DOHH2 (cell line): Measurements from ENCODE around the gene L3MBTL2.

Source experiments
- H3F3A ChIP-seq: fragments of 200-600 bp; sonication (generic), shearing (Covaris generic); 2 replicates; pipeline ENCODE4 v1.6.0; 2016; ENCODE audit warnings: antibody characterized with exemption, mild to moderate bottlenecking; ENCODE audit not compliant: control insufficient read depth, insufficient read depth
- H3K27ac ChIP-seq: fragments of 200-600 bp; sonication (generic); 2 replicates; pipeline ENCODE4 v1.5.1; 2014; ENCODE audit warnings: low read depth, mild to moderate bottlenecking, low read length, moderate library complexity
- H3K27me3 ChIP-seq: fragments of 200-600 bp; sonication (generic); 2 replicates; pipeline ENCODE4 v1.6.1; 2014; ENCODE audit warnings: mild to moderate bottlenecking, low read length, mixed read lengths; ENCODE audit not compliant: control insufficient read depth
- H3K36me3 ChIP-seq: fragments of 200-600 bp; sonication (generic); 2 replicates; pipeline ENCODE4 v1.6.1; 2014; ENCODE audit warnings: mild to moderate bottlenecking, low read length, moderate library complexity, mixed read lengths; ENCODE audit not compliant: control insufficient read depth
- H3K4me1 ChIP-seq: fragments of 200-600 bp; sonication (generic); 2 replicates; pipeline ENCODE4 v1.6.1; 2014; ENCODE audit warnings: mild to moderate bottlenecking, low read length, mixed read lengths; ENCODE audit not compliant: control insufficient read depth
- H3K4me2 ChIP-seq: fragments of 200-600 bp; sonication (generic); 2 replicates; pipeline ENCODE4 v1.6.0; 2014; ENCODE audit warnings: mild to moderate bottlenecking, low read length, moderate library complexity
- H3K4me3 ChIP-seq: fragments of 200-600 bp; sonication (generic); 2 replicates; pipeline ENCODE4 v1.5.1; 2014; ENCODE audit warnings: mild to moderate bottlenecking, low read length, mixed read lengths
- H3K79me2 ChIP-seq: fragments of 200-600 bp; sonication (generic); 2 replicates; pipeline ENCODE4 v1.6.1; 2014; ENCODE audit warnings: mild to moderate bottlenecking, low read length, mixed read lengths; ENCODE audit not compliant: control insufficient read depth
- H3K9me2 ChIP-seq: fragments of 200-600 bp; sonication (generic); replicated peaks from 2 replicates; pipeline ENCODE4 v1.6.1; 2014; ENCODE audit warnings: mild to moderate bottlenecking, low read length, mixed read lengths; ENCODE audit not compliant: control insufficient read depth
- H3K9me3 ChIP-seq: fragments of 200-600 bp; sonication (generic); 2 replicates; pipeline ENCODE4 v1.6.1; 2014; ENCODE audit warnings: antibody characterized with exemption, low read length, mixed read lengths; ENCODE audit not compliant: control insufficient read depth, insufficient read depth
- H4K20me1 ChIP-seq: fragments of 200-600 bp; sonication (generic); 2 replicates; pipeline ENCODE4 v1.6.0; 2014; ENCODE audit warnings: low read depth, mild to moderate bottlenecking, antibody characterized with exemption, low read length, moderate library complexity; ENCODE audit not compliant: control insufficient read depth, insufficient read depth
- EZH2phosphoT487 ChIP-seq: fragments of 200-600 bp; sonication (generic); IDR thresholded peaks from 2 replicates; pipeline ENCODE4 v1.6.1; 2017; ENCODE audit warnings: borderline replicate concordance, mild to moderate bottlenecking, antibody characterized with exemption, low read length, moderate library complexity, mixed read lengths
- TF ChIP-seq, protein P1 (sequence below): fragments of 200-600 bp; sonication (generic); IDR thresholded peaks from one replicate; pipeline ENCODE4 v1.5.1; 2014; ENCODE audit warnings: antibody characterized with exemption, mild to moderate bottlenecking, low read depth, low read length; ENCODE audit not compliant: poor library complexity, severe bottlenecking

The L3MBTL2 gene

DNA sequence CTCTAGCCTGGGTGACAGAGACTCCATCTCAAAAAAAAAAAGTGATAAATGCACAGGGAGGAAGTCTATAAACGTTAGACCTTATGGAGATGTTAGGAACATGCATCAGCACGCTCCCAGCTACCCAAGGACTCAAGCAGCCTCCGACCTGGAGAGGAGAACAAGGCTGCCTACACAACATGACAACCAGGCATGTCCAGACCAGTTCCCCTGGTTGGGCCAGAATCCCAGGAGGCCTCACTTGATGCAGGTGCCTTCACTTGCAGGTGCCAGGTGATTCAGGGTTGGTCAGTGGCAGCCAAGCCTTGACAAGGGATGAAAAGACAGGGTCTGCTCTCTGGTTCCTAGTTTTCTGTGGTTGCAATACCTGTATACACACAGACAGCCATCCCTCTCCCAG is 75.0 kb downstream of the L3MBTL2 start:
- Histone ChIP-seq H3K9me3 (no peaks in the 10 kb centered on the region), H3K4me1 (peaks cover 8% of the 10 kb centered on the region), H3K9me2 (no peaks in the 10 kb centered on the region), H3K4me3 (no peak overlapping the region), H3K27me3 (no peaks in the 10 kb centered on the region), H3K4me2 (no peak overlapping the region), H3K79me2 (peaks cover 60% of the 10 kb centered on the region), H3K36me3 (peaks cover 85% of the 10 kb centered on the region), H3K27ac (no peak overlapping the region), H3F3A (no peaks in the 10 kb centered on the region), H4K20me1 (peaks cover 6% of the 10 kb centered on the region; the same call in 1 of the 2 replicates)
- TF ChIP-seq EZH2phosphoT487, result no peak
- TF ChIP-seq, protein P1, sequence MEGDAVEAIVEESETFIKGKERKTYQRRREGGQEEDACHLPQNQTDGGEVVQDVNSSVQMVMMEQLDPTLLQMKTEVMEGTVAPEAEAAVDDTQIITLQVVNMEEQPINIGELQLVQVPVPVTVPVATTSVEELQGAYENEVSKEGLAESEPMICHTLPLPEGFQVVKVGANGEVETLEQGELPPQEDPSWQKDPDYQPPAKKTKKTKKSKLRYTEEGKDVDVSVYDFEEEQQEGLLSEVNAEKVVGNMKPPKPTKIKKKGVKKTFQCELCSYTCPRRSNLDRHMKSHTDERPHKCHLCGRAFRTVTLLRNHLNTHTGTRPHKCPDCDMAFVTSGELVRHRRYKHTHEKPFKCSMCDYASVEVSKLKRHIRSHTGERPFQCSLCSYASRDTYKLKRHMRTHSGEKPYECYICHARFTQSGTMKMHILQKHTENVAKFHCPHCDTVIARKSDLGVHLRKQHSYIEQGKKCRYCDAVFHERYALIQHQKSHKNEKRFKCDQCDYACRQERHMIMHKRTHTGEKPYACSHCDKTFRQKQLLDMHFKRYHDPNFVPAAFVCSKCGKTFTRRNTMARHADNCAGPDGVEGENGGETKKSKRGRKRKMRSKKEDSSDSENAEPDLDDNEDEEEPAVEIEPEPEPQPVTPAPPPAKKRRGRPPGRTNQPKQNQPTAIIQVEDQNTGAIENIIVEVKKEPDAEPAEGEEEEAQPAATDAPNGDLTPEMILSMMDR, result no peak

DNA sequence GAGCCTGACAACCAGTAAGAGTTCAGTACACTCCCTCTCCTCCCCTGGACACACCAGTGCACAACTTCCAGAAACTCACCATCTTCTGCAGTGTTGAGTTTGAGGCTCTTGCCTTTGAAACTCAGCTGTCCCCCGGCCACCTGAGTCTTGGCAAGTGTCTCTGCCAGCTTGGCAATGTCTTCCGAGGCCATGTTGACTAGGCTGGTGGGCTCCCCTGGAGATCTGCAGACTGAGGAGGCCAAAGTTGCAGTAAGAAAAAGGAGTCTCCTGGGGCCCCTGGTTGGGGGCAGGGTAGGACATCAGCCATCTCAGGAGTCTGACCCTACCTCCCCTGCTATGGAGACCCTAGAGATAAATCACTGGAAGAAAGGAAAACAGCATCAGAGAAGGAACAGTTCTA is 75.7 kb downstream of the L3MBTL2 start:
- Histone ChIP-seq H3K27me3 (no peaks in the 10 kb centered on the region), H3K79me2 (peaks cover 67% of the 10 kb centered on the region), H3K4me3 (no peak overlapping the region), H3F3A (no peaks in the 10 kb centered on the region), H3K27ac (no peak overlapping the region), H3K36me3 (peaks cover 84% of the 10 kb centered on the region), H3K4me2 (no peak overlapping the region), H3K9me2 (no peaks in the 10 kb centered on the region), H3K9me3 (no peaks in the 10 kb centered on the region), H4K20me1 (peaks cover 6% of the 10 kb centered on the region; the same call in 1 of the 2 replicates), H3K4me1 (peaks cover 9% of the 10 kb centered on the region)
- TF ChIP-seq, protein P1, result no peak
- TF ChIP-seq EZH2phosphoT487, result no peak
